COLO829 (cell line): ENCODE data around the gene TUBD1.
A peak's percentile ranks its signal among the peaks of the same experiment; 100 is the strongest.
"Not testable (repeated sequence)": the region's sequence is repeated elsewhere in the genome, so short reads cannot be mapped to it uniquely, and the experiment has no call there.

Experiments
- DNase-seq: peaks from one replicate; pipeline ENCODE4 v3.0.0; 2012; ENCODE audit warnings: low spot score

TUBD1 gene

GRCh38 chr17:59842901-59843652, 49.7 kb downstream of the TUBD1 start:
- no peak for DNase-seq

DNA sequence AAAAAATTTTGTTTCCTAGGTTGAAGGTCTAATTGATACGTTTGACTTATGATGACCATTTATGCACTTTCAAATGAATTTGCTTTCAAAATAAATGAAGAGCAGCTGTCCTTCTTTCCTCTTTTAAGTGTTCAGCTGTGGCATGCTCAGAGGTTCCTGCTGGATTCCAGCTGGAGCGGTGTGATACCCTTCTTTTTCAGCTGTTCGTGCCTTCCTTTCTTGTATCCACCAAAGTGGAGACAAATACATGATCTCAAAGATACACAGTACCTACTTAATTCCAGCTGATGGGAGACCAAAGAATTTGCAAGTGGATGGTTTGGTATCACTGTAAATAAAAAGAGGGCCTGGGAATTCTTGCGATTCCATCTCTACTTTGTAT, 50.9 kb downstream of the TUBD1 start:
- not testable (repeated sequence) for DNase-seq

DNA sequence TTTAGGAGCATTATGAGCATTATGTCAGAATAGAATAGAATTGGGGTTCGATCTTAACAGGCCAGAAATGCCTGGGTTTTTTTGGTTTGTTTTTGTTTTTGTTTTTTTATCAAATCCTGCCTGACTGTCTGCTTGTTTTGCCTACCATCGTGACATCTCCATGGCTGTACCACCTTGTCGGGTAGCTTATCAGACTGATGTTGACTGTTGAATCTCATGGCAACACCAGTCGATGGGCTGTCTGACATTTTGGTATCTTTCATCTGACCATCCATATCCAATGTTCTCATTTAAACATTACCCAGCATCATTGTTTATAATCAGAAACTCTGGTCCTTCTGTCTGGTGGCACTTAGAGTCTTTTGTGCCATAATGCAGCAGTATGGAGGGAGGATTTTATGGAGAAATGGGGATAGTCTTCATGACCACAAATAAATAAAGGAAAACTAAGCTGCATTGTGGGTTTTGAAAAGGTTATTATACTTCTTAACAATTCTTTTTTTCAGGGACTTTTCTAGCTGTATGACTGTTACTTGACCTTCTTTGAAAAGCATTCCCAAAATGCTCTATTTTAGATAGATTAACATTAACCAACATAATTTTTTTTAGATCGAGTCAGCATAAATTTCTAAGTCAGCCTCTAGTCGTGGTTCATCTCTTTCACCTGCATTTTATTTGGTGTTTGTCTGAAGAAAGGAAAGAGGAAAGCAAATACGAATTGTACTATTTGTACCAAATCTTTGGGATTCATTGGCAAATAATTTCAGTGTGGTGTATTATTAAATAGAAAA, 51.5 kb downstream of the TUBD1 start:
- not testable (repeated sequence) for DNase-seq

DNA sequence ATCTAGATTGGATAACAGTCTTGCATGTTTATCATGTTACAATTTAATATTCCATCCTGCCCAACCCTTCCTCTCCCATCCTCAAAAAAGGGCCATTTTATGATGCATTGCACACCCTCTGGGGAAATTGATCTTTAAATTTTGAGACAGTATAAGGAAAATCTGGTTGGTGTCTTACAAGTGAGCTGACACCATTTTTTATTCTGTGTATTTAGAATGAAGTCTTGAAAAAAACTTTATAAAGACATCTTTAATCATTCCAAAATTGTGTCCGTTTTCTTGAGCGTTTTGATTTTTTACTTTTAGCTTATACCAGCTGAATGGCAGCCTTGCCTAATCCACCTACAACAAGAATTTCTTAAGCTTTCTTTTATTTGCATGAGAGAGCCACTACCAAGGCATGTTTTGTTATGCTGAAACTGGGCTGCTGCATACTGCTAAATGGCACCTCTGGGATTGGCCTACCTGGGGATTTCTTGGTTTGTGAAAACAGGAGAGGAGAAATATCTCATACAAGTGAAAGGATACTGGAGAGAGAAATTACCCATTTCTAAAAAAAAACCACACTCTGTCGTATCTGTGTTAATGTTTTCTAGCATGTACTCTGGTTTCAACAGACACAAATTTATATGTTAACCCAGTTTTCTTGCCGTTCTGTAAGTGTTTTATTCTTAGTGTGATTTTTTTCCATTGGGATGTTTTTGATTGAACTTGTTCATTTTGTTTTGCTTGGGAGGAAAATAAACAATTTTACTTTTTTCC, 52.2 kb downstream of the TUBD1 start:
- no peak for DNase-seq

GRCh38 chr17:59839651-59840328, 53.0 kb downstream of the TUBD1 start:
- DNase-seq: no peak

DNA sequence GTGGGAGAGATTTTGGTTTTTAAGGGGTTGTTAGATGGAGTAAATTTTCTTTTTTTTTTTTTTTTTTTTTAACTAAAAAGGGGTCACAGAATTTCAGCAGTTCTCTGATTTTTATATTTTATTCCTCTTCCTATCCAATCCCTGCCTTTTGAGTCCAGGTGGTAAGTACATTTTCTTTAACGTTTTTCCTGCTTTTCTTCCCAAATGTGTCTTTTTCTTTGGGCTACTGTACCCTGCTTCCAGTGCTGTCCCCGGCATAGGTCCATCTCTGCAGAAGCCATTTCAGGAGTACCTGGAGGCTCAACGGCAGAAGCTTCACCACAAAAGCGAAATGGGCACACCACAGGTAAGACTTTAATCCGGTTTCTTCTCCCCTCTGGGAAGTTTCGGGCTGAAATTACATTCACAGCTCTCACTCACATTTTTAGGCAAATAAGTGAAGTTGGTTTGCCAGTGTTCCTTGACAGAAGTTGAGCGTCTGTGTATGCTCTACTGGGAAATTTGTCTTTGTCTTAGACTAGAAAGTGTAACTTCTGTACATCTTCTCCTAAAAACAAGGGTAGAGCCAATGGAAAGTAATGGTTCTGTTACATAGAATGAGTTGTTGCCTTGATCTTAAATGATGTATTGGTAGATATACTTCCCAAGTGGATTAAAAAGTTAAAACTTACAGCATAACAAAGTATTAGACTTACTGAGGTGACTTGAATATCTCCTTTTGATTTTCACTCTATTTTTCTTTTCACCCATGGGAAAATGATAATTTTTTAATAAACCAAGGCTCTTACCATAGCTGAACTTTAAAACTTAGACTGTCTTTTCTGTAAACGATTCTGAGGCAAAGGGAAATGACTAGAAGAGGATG, 54.5 kb downstream of the TUBD1 start:
- no peak for DNase-seq

GRCh38 chr17:59837308-59838051, 55.3 kb downstream of the TUBD1 start:
- DNase-seq: peak; percentile 88

- no peak for DNase-seq
These were observed 59.8 kb downstream of the TUBD1 start for GRCh38 chr17:59832883-59833379.

DNA sequence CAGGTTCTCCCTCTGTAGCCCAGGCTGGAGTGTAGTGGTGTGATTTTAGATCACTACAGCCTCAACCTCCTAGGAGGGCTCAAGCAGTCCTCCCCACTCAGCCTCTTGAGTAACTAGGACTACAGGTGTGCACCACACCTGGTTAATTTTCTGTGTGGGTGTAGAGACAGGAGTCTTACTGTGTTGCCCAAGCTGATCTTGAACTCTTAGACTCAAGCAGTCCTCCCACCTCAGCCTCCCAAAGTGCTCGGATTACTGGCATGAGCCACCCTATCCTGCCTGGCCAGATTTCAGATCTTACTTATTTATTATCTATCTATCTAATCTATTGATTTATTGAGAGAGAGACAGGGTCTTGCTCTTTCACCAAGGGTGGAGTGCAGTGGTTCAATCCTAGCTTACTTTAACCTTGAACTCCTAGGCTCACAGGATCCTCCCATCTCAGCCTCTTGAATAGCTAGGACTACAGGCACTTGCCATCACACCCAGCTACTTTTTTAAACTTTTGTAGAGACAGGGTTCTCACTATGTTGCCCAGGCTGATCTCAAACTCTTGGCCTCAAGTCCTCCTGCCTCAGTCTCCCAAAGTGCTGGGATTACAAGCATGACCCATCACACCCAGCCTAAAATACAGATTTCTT, 61.8 kb downstream of the TUBD1 start:
- DNase-seq: no peak

DNA sequence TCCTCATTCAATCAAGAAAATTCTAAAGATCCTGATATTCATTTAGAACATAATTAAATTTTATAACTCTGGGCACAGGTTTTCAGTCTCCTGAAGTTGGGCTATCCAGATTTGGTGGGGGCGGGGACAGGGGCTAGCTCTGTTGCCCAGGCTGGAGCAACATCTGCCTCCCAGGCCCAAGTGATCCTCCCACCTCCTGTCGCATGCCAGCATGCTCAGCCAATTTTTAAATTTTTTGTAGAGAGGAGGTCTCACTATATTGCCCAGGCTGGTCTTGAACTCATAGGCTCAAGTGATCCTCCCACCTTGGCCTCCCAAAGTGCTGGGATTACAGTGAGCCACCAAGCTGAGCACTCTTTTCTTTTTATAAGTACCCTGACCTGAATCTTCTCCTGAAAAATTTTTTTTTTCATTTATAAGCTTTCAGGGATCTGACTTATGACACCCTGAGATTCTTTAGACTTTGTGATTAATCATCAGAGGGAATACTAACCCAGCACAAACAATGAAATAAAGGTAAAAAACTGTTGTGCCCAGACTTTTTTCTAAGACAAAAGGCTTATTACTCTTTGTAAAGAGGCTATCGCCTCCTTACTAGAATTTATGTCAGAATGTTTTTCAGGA, 62.6 kb downstream of the TUBD1 start:
- no peak for DNase-seq

- DNase-seq: peak; percentile 86
These were observed 63.3 kb downstream of the TUBD1 start for GRCh38 chr17:59829217-59830006.

GRCh38 chr17:59828819-59829216, 63.9 kb downstream of the TUBD1 start:
- not testable (repeated sequence) for DNase-seq

DNA sequence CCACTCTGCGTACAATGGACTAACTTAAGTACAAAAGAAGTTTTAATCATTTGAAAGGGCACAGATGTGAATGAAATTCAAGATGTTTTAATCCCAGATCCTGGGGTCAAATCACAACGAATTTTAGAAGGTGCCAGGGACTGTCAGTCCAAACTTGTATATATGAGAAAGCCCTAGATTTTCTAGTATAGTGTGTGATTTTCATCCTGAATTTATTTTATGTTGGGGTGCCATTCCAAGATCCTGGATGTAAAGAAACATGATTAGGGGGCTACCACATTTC, 64.3 kb downstream of the TUBD1 start:
- no peak for DNase-seq

DNA sequence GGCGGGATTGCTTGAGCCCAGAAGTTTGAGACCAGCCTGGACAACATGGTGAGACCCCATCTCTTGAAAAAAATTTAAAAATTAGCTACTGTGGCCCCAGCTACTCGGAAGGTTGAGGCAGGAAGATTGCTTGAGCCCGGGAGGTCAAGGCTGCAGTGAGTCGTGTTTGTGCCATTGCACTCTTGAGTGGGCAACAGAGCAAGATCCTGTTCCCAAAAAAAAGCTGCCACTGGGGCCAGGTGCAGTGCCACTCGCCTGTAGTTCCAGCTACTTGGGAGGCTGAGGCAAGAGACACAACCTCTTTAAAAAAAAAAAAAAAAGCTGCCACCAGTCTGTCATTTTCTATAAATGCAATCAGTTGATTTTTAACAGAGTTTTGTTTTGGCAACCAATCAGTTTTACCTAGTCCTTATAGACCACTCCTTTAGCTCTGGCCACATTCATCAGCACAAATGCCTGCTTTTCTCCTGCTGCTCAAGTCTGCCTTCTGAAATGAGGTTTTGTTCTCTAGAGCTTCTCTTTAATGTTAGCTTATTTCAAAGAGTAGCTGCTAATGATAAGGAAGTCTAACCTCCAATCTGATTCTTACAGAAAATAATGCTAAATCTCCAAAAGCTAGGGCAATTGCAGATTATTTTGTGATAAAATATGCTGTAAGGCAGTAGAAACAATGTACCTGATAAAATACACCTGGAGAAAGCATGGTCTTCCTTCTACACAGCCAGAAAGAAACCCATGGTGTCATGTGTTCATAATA, 64.8 kb downstream of the TUBD1 start:
- DNase-seq: no peak

GRCh38 chr17:59826706-59827453, 65.9 kb downstream of the TUBD1 start:
- no peak for DNase-seq

DNA sequence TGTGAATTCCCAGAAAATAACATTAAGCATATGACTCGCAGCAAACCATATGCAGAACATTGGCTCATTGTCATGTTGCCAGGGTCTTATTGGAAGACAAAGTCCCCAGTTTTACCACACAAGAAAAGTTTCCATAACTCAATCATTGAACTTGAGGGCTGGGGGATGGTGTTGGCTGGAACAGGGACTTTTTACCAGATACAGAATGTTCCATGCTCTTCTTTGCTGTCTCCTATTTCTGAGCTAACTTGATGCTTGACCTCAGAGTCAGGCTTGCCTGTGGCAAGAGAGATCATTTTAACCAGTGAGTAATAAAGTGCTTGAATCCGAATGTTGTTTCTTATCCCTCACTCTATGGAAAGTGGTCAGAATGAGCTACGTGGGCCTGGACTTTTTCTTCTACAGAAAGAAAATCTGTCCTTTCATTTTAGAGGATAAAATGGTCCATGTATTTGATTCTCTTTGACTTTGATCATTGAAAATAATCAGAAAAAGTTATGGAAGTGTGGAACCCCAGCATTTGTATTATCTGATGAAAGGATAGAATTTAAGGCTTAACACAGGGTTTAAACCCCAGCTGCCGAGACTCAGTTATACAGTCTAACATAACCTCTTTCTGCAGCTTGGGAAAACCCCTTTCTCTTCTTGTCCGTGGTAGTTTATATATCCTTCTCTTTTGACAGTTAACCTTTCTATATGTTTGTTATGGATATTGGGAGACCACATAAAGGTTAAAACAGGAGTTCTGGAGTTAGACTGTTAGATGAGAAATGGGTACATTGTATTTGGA, 67.0 kb downstream of the TUBD1 start:
- DNase-seq: peak; percentile 43
